ENCODE data around the gene TAPT1. TPM values are rescaled to one million over a fixed set of nuclear protein-coding genes. Genes with fewer than 3 reads are reported as not detected.

Gene TAPT1
- total RNA-seq, 1 experiment from 2014 or later, result 7.9 TPM

DNA sequence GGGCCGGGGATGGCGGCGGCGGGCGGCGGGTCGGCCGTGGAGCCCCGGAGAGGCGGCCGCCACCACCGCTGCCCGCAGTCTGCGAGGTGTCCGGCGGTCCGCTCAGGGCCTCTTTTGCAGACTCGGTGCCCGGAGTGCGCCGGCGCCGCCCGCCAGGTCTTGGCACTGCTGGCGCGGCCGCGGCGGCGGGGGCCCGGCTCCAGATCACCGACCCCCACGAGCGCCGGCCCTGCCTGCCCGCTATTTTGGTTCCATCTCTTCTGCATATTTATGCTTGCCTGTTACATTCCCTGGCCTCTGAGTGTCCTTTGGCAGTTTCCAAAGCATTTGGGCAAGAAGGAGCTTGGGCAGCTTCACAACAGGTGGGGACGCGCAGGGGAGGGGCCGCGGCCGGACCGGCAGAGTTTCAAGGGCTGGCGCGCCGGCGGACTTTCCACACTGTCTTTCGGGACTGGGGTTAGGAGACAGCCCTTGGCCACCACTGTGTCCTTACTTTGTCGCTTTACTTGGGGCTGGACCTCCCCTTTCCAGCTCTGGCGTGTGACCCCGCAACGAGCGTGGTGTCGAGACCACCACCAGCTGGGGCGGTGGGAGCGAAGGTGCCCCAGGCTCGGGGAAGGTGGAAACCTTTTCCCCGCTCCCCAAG, 668 bp upstream of the TAPT1 start:
- no peaks in the 10 kb centered on the region for H3K36me3 ChIP-seq
- DNase-seq, result peak; percentile 26
- H3K4me3 ChIP-seq, result peak overlapping the region; percentile 55
- no peaks in the 10 kb centered on the region for H3K27me3 ChIP-seq
- no peaks in the 10 kb centered on the region for H3K9me3 ChIP-seq

DNA sequence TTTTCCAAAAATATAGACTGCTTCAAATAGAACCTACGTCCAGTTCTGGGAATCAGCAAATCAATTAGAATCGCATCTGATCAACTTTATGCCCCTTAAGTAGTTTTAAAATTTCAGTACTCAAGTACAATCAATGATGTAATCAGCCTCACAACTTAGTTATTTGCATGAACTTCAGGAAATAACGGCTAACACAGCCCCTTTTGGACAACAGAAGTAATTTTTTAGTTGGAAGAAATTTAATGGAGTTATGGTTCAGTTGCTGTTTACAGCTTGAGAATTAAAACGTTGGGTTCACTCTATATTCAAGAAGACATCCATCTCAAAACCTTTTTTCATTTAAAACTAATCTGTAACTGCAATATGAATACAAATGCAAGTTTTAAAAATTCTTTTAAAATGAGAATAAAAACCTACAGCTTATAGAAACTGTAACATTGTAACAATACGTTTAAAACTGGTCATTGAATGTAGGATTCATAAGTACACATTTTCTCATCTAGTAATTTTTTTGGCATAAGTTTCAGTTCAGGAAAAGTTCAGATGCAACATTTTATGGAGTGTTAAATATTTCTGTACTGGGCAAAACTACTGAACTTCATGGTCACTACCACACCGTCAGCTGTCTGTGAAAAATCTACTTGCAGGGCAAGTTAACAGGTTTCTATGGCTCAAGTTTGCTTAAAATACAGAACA, 956 bp downstream of the TAPT1 start:
- H3K27me3 ChIP-seq, result no peaks in the 10 kb centered on the region
- H3K9me3 ChIP-seq, result no peaks in the 10 kb centered on the region
- H3K36me3 ChIP-seq, result no peaks in the 10 kb centered on the region
- peak overlapping the region; percentile 60 for H3K4me3 ChIP-seq
- no peak for DNase-seq

DNA sequence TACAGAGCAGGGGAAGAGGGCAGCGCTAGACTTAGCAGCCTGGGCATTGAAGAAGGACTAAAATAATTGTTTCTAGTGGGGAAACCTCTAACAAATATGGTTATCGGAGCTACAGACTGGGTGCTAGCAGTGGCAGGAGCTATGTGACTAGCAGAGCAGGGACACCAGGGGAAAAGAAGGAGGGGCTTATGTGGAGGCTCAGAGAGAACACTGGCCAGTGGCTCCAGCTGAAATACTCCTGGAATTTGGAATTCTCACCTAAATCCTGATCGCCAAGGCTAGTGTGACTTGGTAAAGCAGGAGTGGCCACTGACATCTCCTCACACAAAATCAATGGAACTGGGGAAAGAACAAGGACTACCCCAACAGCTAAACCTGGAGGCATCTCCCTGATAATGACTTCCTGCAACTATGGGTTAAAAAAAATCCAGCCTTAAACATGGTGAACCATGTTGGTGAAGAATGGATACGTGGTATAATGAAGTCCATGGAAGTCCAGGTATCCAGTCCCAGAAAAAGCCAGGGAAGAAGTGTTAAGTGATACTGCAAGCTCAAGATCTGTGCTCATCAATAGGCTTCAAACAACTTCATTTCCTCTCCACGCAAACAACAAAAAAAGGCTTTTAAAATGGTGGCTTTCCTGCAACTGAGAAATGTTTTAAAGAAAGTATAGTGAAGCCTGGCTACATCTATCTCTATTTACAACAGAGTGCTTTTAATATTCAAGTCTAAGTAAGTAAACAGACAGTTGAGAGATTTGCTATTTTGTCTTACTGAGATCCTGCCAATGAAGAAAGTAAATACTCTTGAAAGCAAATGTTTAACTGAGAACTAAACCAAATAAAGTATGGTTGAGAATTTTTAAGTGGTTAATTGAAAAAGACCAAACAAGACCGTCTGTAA, 1.8 kb downstream of the TAPT1 start:
- H3K4me3 ChIP-seq, result peak overlapping the region; percentile 60
- H3K36me3 ChIP-seq, result no peaks in the 10 kb centered on the region
- no peaks in the 10 kb centered on the region for H3K27me3 ChIP-seq
- no peak for DNase-seq
- H3K9me3 ChIP-seq, result no peaks in the 10 kb centered on the region

DNA sequence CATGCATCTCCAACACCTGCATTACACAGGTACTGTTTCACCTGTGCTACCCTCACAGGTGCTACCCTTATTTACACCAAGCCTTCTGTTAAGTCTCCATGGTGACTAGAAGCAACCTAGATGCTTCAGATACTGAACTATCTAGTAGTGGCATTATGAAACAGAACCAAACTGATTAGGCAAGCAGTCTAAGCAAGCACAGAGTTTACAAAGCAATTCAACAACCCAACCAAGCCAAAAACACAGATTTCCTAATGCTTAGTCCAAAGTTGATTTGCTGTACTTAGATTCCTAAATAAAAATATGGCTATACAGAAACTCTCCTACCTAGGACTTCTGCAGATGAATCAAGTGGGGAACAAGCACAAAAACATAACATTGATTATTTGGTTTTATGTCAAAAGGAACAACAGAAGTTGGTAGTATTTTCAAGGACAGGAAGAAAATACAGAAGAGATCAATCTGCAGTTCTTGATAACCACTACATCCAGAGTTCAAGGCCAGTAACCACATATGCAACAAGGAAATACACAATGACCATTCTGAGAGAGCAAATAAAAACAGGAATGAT, 3.2 kb downstream of the TAPT1 start:
- Histone ChIP-seq H3K4me3 (no peak overlapping the region), H3K9me3 (no peaks in the 10 kb centered on the region), H3K36me3 (no peaks in the 10 kb centered on the region), H3K27me3 (no peaks in the 10 kb centered on the region)
- no peak for DNase-seq

DNA sequence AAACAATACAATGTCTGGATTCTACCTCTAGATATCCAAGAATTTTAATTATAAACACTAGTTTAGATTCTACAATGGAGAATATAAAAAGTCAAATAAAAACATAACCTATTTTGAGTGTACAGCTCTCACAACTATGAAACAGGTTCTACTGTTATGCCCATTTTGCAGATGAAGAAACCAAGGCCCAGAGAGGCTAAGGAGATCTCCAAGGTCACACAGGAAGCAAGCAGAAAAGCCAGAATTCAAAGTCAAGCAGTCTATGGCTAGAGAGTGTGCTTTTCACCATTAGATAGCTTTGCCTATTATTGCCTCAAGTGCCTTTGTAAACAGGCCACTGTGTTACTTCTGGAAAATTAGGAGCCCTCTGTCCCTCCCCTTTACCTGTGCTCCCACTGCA, 7.3 kb downstream of the TAPT1 start:
- DNase-seq, result no peak
- Histone ChIP-seq H3K9me3 (no peaks in the 10 kb centered on the region), H3K4me3 (no peak overlapping the region), H3K36me3 (no peaks in the 10 kb centered on the region), H3K27me3 (no peaks in the 10 kb centered on the region)

DNA sequence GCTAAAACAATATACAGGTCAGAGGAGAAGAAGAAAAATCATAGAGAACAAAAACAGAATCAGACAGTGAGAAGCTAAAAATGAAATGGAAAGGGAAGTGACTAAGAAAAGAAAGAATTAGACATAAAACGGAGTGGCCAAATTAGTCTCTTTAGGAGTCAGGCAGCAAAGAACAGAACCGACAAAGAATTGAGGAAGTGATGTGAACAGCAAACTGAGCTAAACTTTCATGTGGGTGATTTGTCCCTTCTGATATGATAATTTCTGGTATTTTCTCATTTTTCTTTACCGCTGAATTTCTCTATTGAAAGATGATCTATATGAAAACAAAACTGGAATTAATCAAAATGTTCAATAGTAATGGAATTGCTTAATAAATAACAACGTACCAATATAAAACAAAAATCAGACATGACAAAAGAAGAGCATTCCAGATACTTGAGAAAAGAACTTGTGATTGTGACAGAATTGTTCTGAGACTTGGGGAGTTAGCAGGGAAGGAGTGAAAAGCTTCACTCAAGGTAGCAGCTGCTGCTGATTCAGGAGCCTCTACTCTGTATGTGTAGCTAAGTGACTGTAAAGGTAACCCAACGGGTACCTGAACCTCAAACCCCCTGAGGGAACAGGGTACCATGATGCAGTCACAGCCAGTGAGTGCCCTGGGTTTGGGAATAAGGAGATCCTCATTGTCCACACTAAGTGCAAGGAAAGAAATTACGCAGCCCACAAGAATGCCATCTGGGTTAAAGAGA, 8.8 kb downstream of the TAPT1 start:
- Histone ChIP-seq H3K27me3 (no peaks in the 10 kb centered on the region), H3K4me3 (no peak overlapping the region), H3K9me3 (no peaks in the 10 kb centered on the region), H3K36me3 (no peaks in the 10 kb centered on the region)
- DNase-seq, result no peak

DNA sequence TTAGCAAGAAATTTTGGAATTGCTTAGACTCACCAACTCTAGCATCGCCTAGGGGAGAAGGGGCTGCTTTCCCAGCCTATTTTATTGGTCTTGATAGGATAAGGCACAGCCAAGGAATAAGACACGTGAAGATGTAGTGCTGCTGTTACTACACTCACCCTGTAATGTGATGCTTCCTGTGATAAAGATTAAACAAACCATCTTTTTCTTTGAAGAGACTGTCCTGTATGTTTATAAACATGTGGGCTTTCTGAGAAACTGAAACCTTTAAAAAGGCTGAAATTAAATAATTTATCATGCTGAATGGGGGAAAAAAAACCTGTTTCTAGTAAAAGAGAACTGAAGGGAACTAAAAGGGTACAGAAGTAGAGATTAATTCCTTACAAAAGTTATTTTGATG, 13.2 kb downstream of the TAPT1 start:
- Histone ChIP-seq H3K27me3 (no peaks in the 10 kb centered on the region), H3K9me3 (no peaks in the 10 kb centered on the region), H3K4me3 (no peak overlapping the region), H3K36me3 (no peaks in the 10 kb centered on the region; the same call in 1 of the 2 replicates)
- no peak for DNase-seq

DNA sequence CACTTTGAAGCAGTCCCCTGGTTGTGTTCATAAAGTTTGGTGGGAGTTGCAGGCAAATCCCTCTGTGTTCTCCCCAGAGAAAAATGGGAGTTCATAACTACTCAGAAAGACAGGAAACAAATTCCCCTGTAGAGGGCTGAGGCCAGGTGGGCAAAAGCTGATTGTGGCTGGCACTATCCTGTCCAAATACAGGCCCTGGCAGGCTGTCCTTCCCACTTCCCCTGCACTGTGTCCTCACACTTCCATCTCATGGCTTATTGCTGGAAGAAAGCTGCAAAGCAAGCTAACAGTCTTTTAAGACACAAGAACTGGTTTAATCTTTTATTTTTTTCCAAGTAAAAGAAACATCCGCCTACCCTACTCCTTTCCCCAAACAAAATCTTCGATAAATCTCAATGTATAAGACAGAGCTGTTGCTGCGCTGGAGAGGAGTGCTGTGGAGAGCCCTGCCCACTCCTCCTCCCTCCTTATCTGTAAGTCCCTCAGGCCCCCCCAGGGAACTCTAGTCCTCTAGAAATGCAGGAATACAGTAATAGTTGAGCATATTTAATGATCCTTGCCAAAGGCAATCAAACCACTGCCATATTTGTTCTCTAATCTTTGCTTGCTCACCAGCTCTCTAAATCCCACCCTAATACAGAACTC, 14.0 kb downstream of the TAPT1 start:
- DNase-seq, result no peak

DNA sequence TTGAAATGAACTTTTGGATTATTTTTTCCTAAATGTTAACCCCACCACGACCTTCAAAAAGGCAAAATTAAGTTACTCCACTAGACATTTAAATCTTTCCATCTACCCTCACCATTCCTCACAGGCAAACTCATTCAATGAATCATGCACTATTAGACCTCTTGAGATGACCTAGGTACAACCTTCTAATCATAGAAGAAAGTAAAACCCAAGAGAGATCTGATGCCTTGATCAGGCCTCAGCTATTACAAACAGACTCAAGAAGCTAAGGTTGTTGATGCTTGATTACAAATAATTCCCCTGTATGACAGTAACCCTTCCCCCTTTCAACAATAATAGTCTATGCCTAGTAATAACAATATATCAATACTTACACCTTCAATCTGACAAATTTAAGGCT, 18.9 kb downstream of the TAPT1 start:
- no peaks in the 10 kb centered on the region for H3K9me3 ChIP-seq
- no peak for DNase-seq
- H3K27me3 ChIP-seq, result no peaks in the 10 kb centered on the region
- H3K4me3 ChIP-seq, result no peak overlapping the region
- H3K36me3 ChIP-seq, result no peaks in the 10 kb centered on the region; the same call in 1 of the 2 replicates

More for the DNA sequence above, 14.0 kb downstream of the TAPT1 start:
- Histone ChIP-seq H3K4me3 (no peak overlapping the region), H3K36me3 (no peaks in the 10 kb centered on the region; the same call in 1 of the 2 replicates), H3K9me3 (no peaks in the 10 kb centered on the region), H3K27me3 (no peaks in the 10 kb centered on the region)

DNA sequence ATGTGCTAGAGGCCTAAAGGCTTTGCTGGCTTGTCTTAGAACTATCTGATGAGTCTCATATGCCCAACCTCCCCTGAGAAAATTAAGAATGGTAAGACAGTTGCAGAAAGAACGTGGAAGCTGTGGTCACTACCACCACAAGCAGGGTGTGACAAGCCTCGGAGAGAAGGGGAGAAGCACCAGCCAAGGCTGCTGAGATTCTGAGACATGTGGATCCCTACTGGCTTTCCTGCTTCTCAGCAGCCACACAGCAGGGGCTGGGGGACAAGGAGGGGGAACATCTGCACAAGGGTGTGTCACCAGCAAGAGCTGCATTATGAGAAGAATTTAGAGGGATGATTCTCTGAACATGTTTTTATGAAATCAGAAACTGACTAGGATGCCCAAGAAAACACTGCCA, 19.4 kb downstream of the TAPT1 start:
- no peak for DNase-seq
- no peak overlapping the region for H3K4me3 ChIP-seq
- no peaks in the 10 kb centered on the region for H3K27me3 ChIP-seq
- no peaks in the 10 kb centered on the region; the same call in 1 of the 2 replicates for H3K36me3 ChIP-seq
- no peaks in the 10 kb centered on the region for H3K9me3 ChIP-seq

DNA sequence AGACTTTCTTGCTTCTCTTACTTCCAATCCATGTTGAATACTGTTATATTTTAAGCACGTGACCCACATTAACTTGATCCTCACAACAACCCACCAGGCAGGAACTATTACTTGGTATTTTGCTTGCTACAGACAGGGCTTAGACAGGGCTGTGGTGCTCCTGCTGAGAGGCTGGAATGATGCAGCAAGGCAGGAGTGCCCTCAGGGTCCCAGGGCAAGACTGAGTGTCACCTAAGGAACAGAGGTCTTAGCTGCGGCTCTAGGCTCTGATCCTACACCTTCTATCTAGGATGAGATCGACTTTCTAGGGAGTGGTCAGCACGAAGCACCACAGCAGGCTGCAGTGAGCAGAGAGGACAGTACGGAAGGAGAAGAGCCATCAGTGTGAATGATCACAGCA, 20.0 kb downstream of the TAPT1 start:
- H3K9me3 ChIP-seq, result no peaks in the 10 kb centered on the region
- H3K36me3 ChIP-seq, result no peaks in the 10 kb centered on the region; the same call in 1 of the 2 replicates
- H3K4me3 ChIP-seq, result no peak overlapping the region
- DNase-seq, result no peak
- H3K27me3 ChIP-seq, result no peaks in the 10 kb centered on the region

DNA sequence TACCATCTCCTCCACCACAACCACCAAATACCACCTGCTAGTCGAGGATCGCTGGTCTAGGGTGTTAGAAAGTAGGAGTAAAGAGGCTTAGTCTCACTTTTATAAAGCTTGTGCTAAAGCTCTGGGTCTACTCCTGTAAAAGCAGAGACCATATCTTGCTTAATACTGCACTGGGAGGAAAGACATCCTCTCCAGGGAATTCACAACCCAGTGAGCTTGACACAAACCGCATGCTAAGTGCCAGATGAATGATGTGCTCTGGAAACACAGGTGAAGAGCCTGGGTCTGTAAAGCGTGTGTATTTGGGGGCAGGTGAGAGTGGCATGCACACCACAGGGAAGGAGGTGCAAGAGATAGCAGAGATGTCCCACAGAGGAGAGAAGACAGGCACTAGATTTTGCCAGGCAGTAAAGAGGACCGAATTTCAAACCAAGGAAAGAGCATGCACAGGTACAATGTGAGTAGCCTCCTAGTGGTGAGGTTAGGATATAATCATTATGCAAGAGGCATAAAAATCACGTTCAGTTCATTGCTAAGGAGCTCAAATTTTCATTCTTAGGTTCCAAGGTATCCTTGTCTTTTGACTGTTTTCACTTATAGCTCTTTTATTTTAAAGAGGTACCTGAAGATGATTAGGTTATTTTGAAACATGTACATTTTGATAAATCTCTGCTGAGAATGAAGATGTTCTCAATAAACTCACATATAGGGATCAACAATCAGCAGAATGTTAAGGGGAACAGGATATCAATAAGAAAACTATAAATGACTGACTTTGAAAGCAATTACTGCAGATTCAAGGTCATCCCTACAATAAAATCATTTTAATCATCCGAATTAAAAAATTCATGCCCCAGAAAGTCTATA, 20.7 kb downstream of the TAPT1 start:
- Histone ChIP-seq H3K4me3 (no peak overlapping the region), H3K27me3 (no peaks in the 10 kb centered on the region), H3K9me3 (no peaks in the 10 kb centered on the region), H3K36me3 (no peaks in the 10 kb centered on the region)
- DNase-seq, result no peak

DNA sequence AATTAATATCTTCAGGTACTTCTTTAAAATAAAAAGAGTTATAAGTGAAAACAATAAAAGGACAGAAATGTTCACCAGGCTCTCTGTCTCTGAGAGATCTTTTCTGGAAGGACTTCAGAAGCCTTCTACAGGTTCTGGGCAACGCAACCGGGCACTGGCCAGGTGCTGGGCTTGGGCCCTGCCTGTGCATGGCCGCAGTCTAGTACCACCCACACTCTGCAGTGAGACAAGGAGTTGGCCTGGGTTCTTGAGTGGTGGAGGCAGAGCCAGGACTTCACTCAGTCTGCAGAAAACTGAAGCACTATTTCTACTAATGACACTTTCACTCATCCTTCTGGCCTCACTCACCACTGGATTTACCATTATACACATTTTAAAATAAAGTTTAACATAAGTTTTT, 21.8 kb downstream of the TAPT1 start:
- no peak overlapping the region for H3K4me3 ChIP-seq
- no peaks in the 10 kb centered on the region for H3K9me3 ChIP-seq
- DNase-seq, result no peak
- no peaks in the 10 kb centered on the region for H3K27me3 ChIP-seq
- no peaks in the 10 kb centered on the region for H3K36me3 ChIP-seq

DNA sequence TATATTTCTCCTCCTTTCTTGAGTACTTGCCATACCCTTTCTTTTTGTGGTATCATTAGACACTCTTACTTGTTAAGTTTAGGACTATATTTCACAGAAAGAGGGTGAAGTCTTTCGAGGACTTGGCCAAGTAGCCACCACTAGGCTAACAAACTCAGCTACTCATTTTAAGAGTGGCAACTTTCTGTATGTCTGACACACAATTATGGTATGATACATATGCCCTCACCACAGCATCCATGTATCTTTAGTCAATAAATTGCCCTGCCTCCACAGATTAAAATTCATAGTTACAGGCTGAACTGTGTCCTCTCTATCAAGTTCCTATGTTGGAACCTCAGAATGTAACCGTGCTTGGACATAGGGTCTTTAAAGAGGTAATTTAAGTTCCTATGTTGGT, 23.2 kb downstream of the TAPT1 start:
- no peak for DNase-seq
- no peaks in the 10 kb centered on the region for H3K9me3 ChIP-seq
- no peaks in the 10 kb centered on the region for H3K36me3 ChIP-seq
- no peak overlapping the region for H3K4me3 ChIP-seq
- H3K27me3 ChIP-seq, result no peaks in the 10 kb centered on the region

DNA sequence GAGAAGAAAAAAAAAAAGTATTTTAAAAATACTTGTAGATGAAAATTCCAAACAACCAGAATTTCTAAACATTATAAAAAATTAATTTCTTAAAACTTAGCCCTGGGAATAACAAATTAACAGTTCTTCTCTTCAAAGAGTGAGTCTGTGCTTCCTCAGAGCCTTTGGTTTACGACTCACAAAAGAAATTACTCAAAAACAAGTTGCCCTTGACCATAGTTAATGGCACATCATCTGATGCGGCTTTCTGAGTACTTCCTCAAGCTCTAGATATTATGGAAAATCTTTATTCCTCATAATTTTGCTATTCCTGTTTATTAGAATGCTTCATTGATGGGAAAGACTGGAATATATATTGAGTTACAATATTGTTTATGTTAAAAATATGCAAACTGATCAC, 23.7 kb downstream of the TAPT1 start:
- H3K9me3 ChIP-seq, result no peaks in the 10 kb centered on the region
- DNase-seq, result no peak

More for the DNA sequence above, 23.7 kb downstream of the TAPT1 start:
- Histone ChIP-seq H3K36me3 (no peaks in the 10 kb centered on the region), H3K4me3 (no peak overlapping the region), H3K27me3 (no peaks in the 10 kb centered on the region)
